Activated naive CD4-positive, alpha-beta T cell treated with anti-CD3 and anti-CD28 coated beads, Interleukin-2, amount 50 U/mL, for 24 hours (primary cell): ENCODE measurements around the gene BCAP31.
"Not testable (repeated sequence)": the region's sequence is repeated elsewhere in the genome, so short reads cannot be mapped to it uniquely, and the experiment has no call there.

Experiments
- H3K27ac Mint-ChIP-seq: one replicate; pipeline ENCODE4 v1.8.0; 2021; ENCODE audit warnings: mild to moderate bottlenecking, mixed read lengths
- H3K27me3 Mint-ChIP-seq: one replicate; pipeline ENCODE4 v1.8.0; 2021; ENCODE audit warnings: mixed read lengths
- H3K36me3 Mint-ChIP-seq: one replicate; pipeline ENCODE4 v1.8.0; 2021; ENCODE audit warnings: mixed read lengths
- H3K4me1 Mint-ChIP-seq: one replicate; pipeline ENCODE4 v1.8.0; 2021; ENCODE audit warnings: mixed read lengths
- H3K4me3 Mint-ChIP-seq: one replicate; pipeline ENCODE4 v1.8.0; 2021; ENCODE audit warnings: mild to moderate bottlenecking, mixed read lengths
- H3K9me3 Mint-ChIP-seq: one replicate; pipeline ENCODE4 v1.8.0; 2021; ENCODE audit warnings: mixed read lengths

Gene BCAP31

GRCh38 chrX:153742796-153743467, 18.7 kb upstream of the BCAP31 start:
- H3K4me1 Mint-ChIP-seq, result peaks cover 12% of the 10 kb centered on the region
- not testable (repeated sequence) for H3K36me3 Mint-ChIP-seq, H3K9me3 Mint-ChIP-seq, H3K27me3 Mint-ChIP-seq, H3K27ac Mint-ChIP-seq, H3K4me3 Mint-ChIP-seq

GRCh38 chrX:153742111-153742510, 17.9 kb upstream of the BCAP31 start:
- H3K36me3 Mint-ChIP-seq, H3K27me3 Mint-ChIP-seq, H3K4me3 Mint-ChIP-seq, H3K27ac Mint-ChIP-seq, H3K9me3 Mint-ChIP-seq: not testable (repeated sequence)
- H3K4me1 Mint-ChIP-seq, result peaks cover 12% of the 10 kb centered on the region

DNA sequence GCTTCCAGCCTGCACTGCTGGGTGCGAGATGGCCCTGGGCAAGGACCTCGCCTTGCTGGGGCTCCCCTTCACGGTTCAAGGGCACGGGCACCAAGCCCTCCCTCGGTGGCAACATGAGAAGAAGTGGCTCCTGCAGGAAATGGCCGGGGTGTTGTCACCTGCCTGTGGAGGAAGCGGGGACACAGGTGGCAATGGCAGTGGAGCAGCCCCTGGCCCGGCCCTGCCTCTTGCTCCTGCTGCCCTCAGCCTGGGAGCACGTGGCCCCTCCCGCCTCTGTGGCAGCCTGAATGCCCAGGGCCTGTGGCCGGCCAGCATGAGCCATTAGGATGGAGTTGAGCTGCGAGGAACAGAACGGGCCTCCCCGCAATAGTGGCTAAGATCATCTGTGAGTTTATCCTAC, 17.3 kb upstream of the BCAP31 start:
- H3K9me3 Mint-ChIP-seq, result no peaks in the 10 kb centered on the region
- H3K27ac Mint-ChIP-seq, result no peak overlapping the region
- peaks cover 1% of the 10 kb centered on the region for H3K27me3 Mint-ChIP-seq
- H3K4me3 Mint-ChIP-seq, result no peak overlapping the region
- H3K36me3 Mint-ChIP-seq, result no peaks in the 10 kb centered on the region
- peaks cover 12% of the 10 kb centered on the region for H3K4me1 Mint-ChIP-seq

- Mint-ChIP-seq H3K4me1 (peaks cover 12% of the 10 kb centered on the region), H3K27me3 (no peaks in the 10 kb centered on the region), H3K9me3 (no peaks in the 10 kb centered on the region), H3K4me3 (no peak overlapping the region), H3K36me3 (no peaks in the 10 kb centered on the region), H3K27ac (no peak overlapping the region)
Measured at GRCh38 chrX:153740631-153741222, 16.5 kb upstream of the BCAP31 start.

- Mint-ChIP-seq H3K4me3 (peak overlapping the region; percentile 4), H3K36me3 (peaks cover under 1% of the 10 kb centered on the region), H3K27me3 (no peaks in the 10 kb centered on the region), H3K9me3 (no peaks in the 10 kb centered on the region), H3K27ac (peak overlapping the region; percentile 17), H3K4me1 (peaks cover 20% of the 10 kb centered on the region)
Measured at GRCh38 chrX:153739754-153740486, 15.7 kb upstream of the BCAP31 start.

DNA sequence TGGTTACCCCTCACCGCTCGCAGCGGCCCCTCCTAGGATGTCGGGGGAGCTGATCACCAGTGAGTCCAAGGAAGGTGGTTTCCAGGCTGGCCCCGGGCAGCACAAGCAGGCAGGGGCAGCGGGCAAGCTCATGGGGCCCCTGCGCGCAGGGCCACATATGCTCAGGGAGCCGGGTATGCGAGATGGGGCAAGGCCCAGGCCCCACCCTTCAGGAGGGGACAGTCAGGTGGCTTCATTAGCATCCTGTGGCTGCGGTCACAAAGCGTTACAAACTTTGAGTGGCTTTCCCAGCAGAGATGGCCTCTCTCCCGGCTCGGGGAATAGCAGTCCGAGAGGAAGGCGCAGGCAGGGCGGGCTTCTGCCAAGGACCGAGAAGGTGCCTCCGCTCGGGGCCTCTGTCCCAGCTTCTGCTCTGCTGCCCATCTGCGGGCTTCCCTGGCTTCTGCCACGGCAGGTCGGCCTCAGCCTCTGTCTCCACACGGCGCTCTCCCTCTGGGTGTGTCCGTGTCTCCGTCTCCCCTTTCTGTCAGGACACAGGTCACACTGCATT, 13.9 kb upstream of the BCAP31 start:
- Mint-ChIP-seq H3K27me3 (no peaks in the 10 kb centered on the region), H3K4me3 (no peak overlapping the region)

DNA sequence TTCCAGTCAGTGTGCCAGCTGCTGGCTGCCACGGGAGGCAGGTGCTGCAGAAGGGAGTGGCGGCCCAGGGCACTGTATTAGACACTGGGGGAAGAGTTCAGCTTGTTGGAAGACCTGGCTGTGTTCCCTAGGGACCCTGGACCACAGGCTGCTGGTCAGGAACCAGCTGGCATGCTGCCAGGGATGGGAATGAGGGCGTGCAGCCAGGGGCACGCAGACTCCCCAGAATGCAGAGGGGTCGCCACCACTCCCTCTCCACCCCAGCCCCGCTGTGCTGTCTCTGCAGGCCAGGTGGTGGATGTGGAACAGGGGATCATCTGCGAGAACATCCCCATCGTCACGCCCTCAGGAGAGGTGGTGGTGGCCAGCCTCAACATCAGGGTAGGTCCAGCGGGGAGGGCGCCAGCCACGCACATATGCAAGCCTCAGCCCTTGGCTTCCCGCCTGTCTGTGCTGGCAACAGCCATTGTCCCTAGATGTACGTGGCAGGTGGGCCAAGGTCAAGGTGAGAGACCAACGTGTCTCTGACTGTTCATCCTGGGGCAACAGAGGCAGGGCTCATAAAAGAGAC, 12.8 kb upstream of the BCAP31 start:
- no peak overlapping the region for H3K4me3 Mint-ChIP-seq
- H3K27ac Mint-ChIP-seq, result no peak overlapping the region
- H3K4me1 Mint-ChIP-seq, result peaks cover 21% of the 10 kb centered on the region
- no peaks in the 10 kb centered on the region for H3K27me3 Mint-ChIP-seq
- H3K9me3 Mint-ChIP-seq, result no peaks in the 10 kb centered on the region
- peaks cover 2% of the 10 kb centered on the region for H3K36me3 Mint-ChIP-seq

More for the DNA sequence above, 13.9 kb upstream of the BCAP31 start:
- H3K9me3 Mint-ChIP-seq, result no peaks in the 10 kb centered on the region
- peaks cover 21% of the 10 kb centered on the region for H3K4me1 Mint-ChIP-seq
- H3K36me3 Mint-ChIP-seq, result peaks cover 2% of the 10 kb centered on the region
- no peak overlapping the region for H3K27ac Mint-ChIP-seq

DNA sequence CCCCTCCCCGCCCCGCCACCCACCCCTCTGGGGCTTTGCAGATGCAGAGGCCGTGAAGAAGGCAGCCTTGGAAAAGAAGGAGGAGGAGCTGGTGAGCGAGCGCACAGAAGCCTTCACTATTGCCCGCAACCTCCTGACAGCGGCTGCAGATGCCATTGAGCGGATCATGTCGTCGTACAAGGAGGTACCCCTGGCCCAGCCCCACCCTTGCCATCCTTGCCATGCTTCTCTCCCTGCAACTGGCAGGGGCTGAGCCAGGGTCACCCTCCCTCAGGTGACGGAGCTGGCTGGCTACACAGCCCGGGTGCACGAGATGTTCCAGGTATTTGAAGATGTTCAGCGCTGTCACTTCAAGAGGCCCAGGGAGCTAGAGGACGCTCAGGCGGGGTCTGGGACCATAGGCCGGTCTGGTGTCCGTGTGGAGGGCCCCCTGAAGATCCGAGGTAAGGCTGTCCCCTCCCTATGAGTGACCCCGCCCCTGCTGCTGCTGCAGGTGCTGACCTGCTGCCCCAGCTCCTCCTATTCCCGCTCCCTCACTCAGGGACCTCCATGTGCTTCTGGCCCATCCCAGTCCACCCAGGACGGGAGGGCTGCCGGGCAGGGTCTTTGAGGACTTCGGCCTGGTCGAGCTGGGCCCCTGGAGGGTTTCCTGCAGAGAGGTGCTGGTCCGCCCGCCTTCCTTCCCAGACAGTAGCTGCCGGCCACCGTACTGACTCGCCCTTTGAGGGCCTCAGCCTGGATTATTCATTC, 12.1 kb upstream of the BCAP31 start:
- H3K36me3 Mint-ChIP-seq, result peaks cover 7% of the 10 kb centered on the region
- H3K4me1 Mint-ChIP-seq, result peaks cover 27% of the 10 kb centered on the region
- no peaks in the 10 kb centered on the region for H3K27me3 Mint-ChIP-seq
- H3K9me3 Mint-ChIP-seq, result no peaks in the 10 kb centered on the region
- no peak overlapping the region for H3K27ac Mint-ChIP-seq
- H3K4me3 Mint-ChIP-seq, result no peak overlapping the region

- no peaks in the 10 kb centered on the region for H3K27me3 Mint-ChIP-seq
- H3K4me1 Mint-ChIP-seq, result peaks cover 24% of the 10 kb centered on the region
- H3K36me3 Mint-ChIP-seq, result peaks cover 8% of the 10 kb centered on the region
- no peak overlapping the region for H3K27ac Mint-ChIP-seq
- H3K9me3 Mint-ChIP-seq, result no peaks in the 10 kb centered on the region
- no peak overlapping the region for H3K4me3 Mint-ChIP-seq
Measured at GRCh38 chrX:153735274-153735673, 11.1 kb upstream of the BCAP31 start.

DNA sequence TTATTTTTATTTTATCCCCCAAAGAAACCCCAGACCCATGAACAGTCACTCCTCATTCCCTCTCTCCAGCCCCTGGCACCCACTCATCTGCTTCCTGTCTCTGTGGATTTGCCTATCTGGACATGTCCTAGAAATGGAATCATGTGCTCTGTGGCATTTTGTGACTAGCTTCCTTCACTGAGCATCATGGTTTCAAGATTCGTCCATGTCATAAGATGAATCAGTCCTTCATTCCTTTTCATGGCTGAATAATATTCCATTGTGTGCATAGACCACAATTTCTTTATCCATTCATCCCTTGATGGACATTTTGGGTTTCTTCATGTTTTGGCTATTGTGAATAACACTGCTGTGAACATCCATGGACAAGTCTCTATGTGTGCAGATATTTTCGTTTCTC, 10.7 kb upstream of the BCAP31 start:
- Mint-ChIP-seq H3K36me3 (peaks cover 8% of the 10 kb centered on the region), H3K27me3 (no peaks in the 10 kb centered on the region), H3K27ac (no peak overlapping the region), H3K4me3 (no peak overlapping the region), H3K9me3 (no peaks in the 10 kb centered on the region), H3K4me1 (peaks cover 21% of the 10 kb centered on the region)

DNA sequence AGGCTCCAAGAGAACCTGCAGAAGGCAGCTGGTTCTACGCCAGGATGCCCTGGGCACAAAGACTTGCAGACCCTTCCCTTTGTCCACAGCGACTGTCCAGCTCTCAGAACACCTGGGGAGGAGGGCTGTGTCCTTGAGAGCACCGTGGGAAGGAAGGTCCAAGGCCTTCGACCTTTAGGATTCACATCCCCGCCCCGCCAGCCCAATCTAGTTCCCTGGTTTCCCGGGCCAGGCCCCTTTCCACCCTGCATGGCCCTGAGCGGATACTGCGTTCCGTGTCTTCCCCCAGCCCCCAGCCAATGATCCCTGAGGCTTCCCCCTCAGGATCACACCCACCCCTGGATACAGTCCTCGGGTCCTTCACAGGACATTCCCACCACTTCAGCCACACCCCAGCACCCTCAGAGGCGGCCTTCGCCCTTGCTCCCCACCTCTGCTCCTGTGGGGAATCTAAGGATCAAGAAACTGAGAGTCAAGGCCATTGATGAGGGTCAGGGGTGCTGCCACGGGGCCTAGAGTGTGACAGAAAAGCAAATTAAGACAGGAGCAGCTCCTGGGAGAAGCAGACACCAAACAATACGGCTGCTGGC, 9.6 kb upstream of the BCAP31 start:
- H3K4me1 Mint-ChIP-seq, result peaks cover 21% of the 10 kb centered on the region
- no peaks in the 10 kb centered on the region for H3K27me3 Mint-ChIP-seq
- H3K4me3 Mint-ChIP-seq, result no peak overlapping the region
- H3K9me3 Mint-ChIP-seq, result no peaks in the 10 kb centered on the region
- H3K36me3 Mint-ChIP-seq, result peaks cover 8% of the 10 kb centered on the region
- H3K27ac Mint-ChIP-seq, result no peak overlapping the region

- peaks cover 8% of the 10 kb centered on the region for H3K36me3 Mint-ChIP-seq
Measured at GRCh38 chrX:153732401-153732800, 8.2 kb upstream of the BCAP31 start.

DNA sequence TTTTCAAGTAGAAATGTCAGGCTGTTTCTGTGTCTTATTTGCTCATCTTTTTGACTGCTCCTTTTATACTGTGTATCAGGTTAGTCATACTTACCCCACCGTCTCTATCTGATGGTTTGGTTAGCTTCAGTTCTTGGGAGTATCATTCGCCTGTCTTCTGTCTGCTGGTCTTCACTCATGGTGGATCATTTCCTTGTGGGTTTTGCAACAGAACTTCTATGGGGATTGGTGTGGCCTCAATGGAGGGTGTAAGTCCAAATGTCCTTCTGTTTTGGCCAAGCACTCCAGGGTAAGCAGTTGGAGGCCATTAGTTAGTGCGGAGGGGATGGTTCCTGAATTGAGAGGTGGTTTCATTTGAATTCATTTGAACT, 7.6 kb upstream of the BCAP31 start:
- H3K27ac Mint-ChIP-seq, result no peak overlapping the region
- no peaks in the 10 kb centered on the region for H3K27me3 Mint-ChIP-seq
- no peaks in the 10 kb centered on the region for H3K9me3 Mint-ChIP-seq
- peaks cover 28% of the 10 kb centered on the region for H3K4me1 Mint-ChIP-seq
- H3K4me3 Mint-ChIP-seq, result no peak overlapping the region
- peaks cover 8% of the 10 kb centered on the region for H3K36me3 Mint-ChIP-seq

More at GRCh38 chrX:153732401-153732800, 8.2 kb upstream of the BCAP31 start:
- Mint-ChIP-seq H3K4me1 (peaks cover 22% of the 10 kb centered on the region), H3K9me3 (no peaks in the 10 kb centered on the region), H3K27me3 (no peaks in the 10 kb centered on the region), H3K4me3 (no peak overlapping the region), H3K27ac (no peak overlapping the region)

DNA sequence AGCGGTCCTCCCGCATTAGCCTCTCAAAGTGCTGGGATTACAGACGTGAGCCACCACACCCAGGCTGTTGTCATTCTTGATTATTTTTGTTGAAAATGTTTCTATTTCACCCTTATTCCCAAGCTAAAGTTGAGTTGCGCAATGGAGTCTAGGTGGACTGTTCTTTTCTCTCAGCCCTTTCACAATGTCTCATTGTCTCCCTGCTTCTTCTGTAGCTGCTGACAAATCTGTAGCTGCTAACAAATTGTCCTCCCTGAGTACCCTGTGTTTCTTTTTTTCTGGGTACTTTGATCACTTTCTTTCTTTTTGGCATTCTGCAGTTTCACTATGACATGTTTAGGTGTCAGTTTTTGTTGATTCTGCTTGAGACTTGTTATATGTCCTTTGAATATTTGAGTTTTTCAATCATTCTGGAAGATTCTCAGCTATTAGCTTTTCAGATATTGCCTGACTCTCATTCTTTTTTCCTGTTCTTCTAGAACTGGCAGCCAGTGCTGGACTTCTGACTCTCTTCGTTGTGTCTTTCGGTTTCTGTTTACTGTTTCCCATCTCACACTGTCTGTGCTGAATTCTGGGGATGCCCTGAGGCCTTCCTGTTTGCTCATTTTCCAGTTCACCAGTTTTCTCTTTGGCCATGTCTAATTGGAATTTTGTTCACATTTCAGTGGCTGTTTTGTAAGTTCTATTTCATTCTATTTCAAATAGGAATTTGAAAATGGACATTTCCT, 7.1 kb upstream of the BCAP31 start:
- Mint-ChIP-seq H3K36me3 (peaks cover 8% of the 10 kb centered on the region), H3K9me3 (no peaks in the 10 kb centered on the region), H3K27me3 (no peaks in the 10 kb centered on the region), H3K4me3 (no peak overlapping the region), H3K4me1 (peaks cover 30% of the 10 kb centered on the region), H3K27ac (no peak overlapping the region)
